PFSK-1 (cell line): ENCODE data around the gene GPR17.

Experiments
- FOXP2 ChIP-seq: optimal IDR thresholded peaks from 2 replicates; pipeline ENCODE3; 2011; ENCODE audit warnings: borderline replicate concordance, control low read depth, inconsistent platforms; ENCODE audit not compliant: insufficient read depth; ENCODE audit errors: extremely low read length, extremely low read depth
- POLR2AphosphoS5 ChIP-seq: IDR thresholded peaks from 2 replicates; pipeline ENCODE4 v1.6.1; 2012; ENCODE audit warnings: low read depth, mild to moderate bottlenecking, control low read depth, low read length, moderate library complexity
- REST ChIP-seq, 2 experiments: IDR thresholded peaks; 2 replicates each; pipeline versions ENCODE4 v1.6.1 to v1.8.0; 2011 to 2012; ENCODE audit warnings: low read depth in 2 of 2, low read length in 2 of 2, control low read depth in 1 of 2, inconsistent platforms in 1 of 2, mild to moderate bottlenecking in 1 of 2, moderate library complexity in 1 of 2; ENCODE audit not compliant: insufficient read depth in 1 of 2
- SIN3A ChIP-seq: IDR thresholded peaks from 2 replicates; pipeline ENCODE4 v1.6.1; 2012; ENCODE audit warnings: mild to moderate bottlenecking, low read length, moderate library complexity, borderline replicate concordance; ENCODE audit not compliant: insufficient read depth
- TAF1 ChIP-seq: IDR thresholded peaks from 2 replicates; pipeline ENCODE4 v1.6.1; 2012; ENCODE audit warnings: low read length, control low read depth, borderline replicate concordance; ENCODE audit not compliant: insufficient read depth

The GPR17 gene

GRCh38 chr2:127639111-127639474 is 6.9 kb upstream of the GPR17 start:
- TF ChIP-seq FOXP2 = no peak
- TF ChIP-seq POLR2AphosphoS5 = no peak
- TF ChIP-seq REST (IDR thresholded peaks at IDR 0.05; ENCODE audit: insufficient read depth in 1 of 2, low read depth in 2 of 2, low read length in 2 of 2) = no peak
- TF ChIP-seq SIN3A = no peak

GRCh38 chr2:127640082-127641072 is 5.6 kb upstream of the GPR17 start:
- TF ChIP-seq FOXP2 = no peak
- TF ChIP-seq POLR2AphosphoS5 = no peak
- TF ChIP-seq SIN3A = no peak
- TF ChIP-seq TAF1 = no peak
- no peak for TF ChIP-seq REST (IDR thresholded peaks at IDR 0.05; ENCODE audit: insufficient read depth in 1 of 2, low read depth in 2 of 2, low read length in 2 of 2)

- no peak for TF ChIP-seq REST (IDR thresholded peaks at IDR 0.05; ENCODE audit: insufficient read depth in 1 of 2, low read depth in 2 of 2, low read length in 2 of 2)
- TF ChIP-seq POLR2AphosphoS5 = no peak
- TF ChIP-seq FOXP2 = no peak
- no peak for TF ChIP-seq TAF1
These were observed 4.8 kb upstream of the GPR17 start for GRCh38 chr2:127641133-127641532.

- TF ChIP-seq SIN3A (no peak), FOXP2 (no peak), TAF1 (no peak), REST (IDR thresholded peaks at IDR 0.05; ENCODE audit: insufficient read depth in 1 of 2, low read depth in 2 of 2, low read length in 2 of 2) (no peak), POLR2AphosphoS5 (no peak)
These were observed 4.0 kb upstream of the GPR17 start for GRCh38 chr2:127641846-127642507.
